IPS-15b (cell line): ENCODE data around the gene RAC2.

Source experiments
- H3K27me3 ChIP-seq: one replicate; pipeline ENCODE4 v1.6.1; 2013; ENCODE audit warnings: low read length; ENCODE audit not compliant: control insufficient read depth, insufficient read depth
- H3K36me3 ChIP-seq: one replicate; pipeline ENCODE4 v1.6.1; 2013; ENCODE audit warnings: low read length; ENCODE audit not compliant: control insufficient read depth, insufficient read depth
- H3K4me1 ChIP-seq: one replicate; pipeline ENCODE4 v1.6.1; 2013; ENCODE audit warnings: mild to moderate bottlenecking, low read length; ENCODE audit not compliant: control insufficient read depth, insufficient read depth
- H3K4me3 ChIP-seq: one replicate; pipeline ENCODE4 v1.5.1; 2013; ENCODE audit warnings: low read depth, low read length
- H3K9ac ChIP-seq: one replicate; pipeline ENCODE4 v1.6.1; 2013; ENCODE audit warnings: low read depth, mild to moderate bottlenecking, low read length
- H3K9me3 ChIP-seq: one replicate; pipeline ENCODE4 v1.6.1; 2013; ENCODE audit warnings: mild to moderate bottlenecking, low read length; ENCODE audit not compliant: control insufficient read depth, insufficient read depth

Gene RAC2

DNA sequence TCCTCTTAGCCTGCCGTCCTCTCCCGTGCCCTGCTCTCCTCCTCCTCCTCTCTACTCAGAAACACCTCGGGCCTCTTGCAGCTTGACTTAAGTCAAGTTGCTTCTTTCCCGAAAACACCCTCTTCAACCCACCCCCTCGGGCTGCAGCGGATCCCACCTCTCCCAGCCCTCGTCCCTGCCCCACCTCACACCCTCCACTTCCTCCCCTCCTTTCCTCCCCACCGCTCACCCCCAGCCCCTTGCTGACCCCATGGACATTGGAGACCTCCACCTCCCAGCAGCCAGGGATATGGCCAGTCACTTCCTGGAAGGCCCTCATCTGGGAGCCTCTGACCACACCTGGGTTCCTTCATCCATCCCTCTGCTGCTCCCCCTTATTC lies 29.8 kb upstream of the RAC2 start:
- H3K4me3 ChIP-seq, result no peak overlapping the region
- H3K9ac ChIP-seq, result no peak overlapping the region
- H3K9me3 ChIP-seq, result no peaks in the 10 kb centered on the region
- no peaks in the 10 kb centered on the region for H3K4me1 ChIP-seq
- H3K27me3 ChIP-seq, result no peaks in the 10 kb centered on the region
- no peaks in the 10 kb centered on the region for H3K36me3 ChIP-seq

DNA sequence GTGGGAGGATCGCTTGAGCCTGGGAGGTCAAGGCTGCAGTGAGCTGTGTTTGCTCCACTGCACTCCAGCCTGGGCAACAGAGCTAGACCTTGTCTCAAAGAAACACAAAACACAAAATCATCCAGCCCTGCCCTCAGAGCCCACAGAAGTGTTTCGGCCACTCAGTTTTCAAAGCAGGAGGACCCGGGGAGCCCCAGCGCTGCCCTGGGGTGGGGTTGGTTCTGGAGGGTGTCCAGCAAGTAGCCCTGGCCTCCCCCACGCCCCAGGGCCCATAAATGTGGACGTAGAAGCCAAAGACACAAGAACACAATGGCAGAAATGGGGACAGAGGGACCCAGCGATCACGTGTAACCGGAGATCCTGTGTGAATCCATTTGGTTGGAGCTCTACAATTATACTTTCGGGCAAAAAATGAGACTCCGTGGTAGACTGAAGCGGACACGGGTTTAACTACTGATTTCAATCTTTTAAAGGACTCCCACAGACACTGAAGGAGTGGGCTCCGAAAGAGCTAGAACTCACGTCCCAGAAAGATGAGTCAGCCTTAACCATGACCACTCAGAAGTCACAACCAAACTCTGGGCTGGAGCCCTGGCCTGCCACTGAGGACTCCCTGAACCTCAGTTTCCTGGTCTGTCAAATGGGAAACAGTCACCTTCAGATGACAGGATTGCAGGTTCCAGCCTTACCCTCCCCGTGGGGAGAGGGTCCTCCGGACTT lies 29.2 kb upstream of the RAC2 start:
- H3K4me1 ChIP-seq, result no peaks in the 10 kb centered on the region
- H3K27me3 ChIP-seq, result no peaks in the 10 kb centered on the region
- no peaks in the 10 kb centered on the region for H3K36me3 ChIP-seq
- no peaks in the 10 kb centered on the region for H3K9me3 ChIP-seq
- no peak overlapping the region for H3K9ac ChIP-seq
- no peak overlapping the region for H3K4me3 ChIP-seq

DNA sequence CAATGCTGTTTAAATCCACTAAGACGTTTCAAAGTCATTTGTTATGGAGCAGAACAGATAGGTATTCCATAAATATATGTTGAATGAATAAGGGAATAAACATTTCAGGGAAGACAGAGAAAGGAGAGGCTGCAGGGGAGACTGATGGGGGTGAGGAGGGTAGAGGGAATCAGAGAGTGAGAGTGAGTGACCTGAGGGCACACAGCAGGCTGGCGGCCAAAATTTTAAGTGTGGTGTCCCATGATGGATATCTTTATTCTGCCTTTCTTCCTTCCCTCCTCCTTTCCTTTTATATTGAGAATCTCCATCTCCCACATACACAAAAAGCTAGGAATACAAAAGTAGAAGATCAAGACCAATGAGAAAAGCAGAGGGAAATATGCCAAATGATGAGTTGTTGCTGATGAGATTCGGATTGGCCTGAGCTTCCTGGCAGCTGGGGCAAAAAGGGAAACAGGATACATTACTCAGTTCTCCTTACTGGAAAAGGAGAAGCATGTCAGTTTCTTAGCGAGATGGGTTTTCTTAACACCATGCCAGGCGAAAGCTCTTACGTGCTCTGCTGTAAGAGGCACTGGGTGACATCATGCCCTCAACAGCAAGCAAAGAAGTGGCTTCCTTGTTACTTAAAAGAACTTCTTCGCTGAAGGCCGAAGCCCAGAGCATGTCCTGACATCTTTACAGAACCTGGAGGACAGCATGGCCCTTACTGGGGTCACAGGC lies 27.0 kb upstream of the RAC2 start:
- Histone ChIP-seq H3K27me3 (no peaks in the 10 kb centered on the region), H3K4me1 (no peaks in the 10 kb centered on the region), H3K4me3 (no peak overlapping the region), H3K9ac (no peak overlapping the region), H3K36me3 (no peaks in the 10 kb centered on the region), H3K9me3 (no peaks in the 10 kb centered on the region)

DNA sequence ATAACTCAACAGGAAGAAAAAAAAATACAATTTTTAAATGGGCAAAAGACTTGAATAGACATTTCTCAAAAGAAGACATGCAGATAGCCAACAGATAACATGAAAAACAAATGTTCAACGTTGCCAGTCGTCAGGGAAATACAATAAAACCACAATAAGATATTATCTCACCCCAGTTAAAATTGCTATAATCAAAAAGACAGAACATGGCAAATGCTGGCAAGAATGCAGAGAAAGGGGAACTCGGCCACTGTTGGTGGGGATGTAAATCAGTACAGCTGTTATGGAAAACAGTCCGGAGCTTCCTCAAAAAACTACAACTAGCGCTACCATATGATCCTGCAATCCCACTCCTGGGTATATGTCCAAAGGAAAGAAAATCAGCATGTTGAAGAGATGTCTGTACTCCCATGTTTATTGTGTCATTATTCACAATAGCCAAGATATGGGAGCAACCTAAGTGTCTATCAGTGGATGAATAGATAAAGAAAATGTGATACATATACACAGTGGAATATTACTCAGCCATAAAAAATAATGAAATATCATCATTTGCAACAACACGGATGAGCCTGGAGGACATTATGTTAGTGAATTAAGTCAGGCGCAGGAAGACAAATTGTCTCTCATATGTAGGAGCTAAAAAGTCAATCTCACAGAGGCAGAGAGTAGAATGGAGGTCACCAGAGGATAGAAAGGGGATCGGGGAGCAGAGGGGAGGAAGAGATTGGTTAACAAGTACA lies 26.0 kb upstream of the RAC2 start:
- H3K36me3 ChIP-seq, result no peaks in the 10 kb centered on the region
- H3K4me1 ChIP-seq, result no peaks in the 10 kb centered on the region
- H3K9ac ChIP-seq, result no peak overlapping the region
- H3K9me3 ChIP-seq, result no peaks in the 10 kb centered on the region
- H3K27me3 ChIP-seq, result no peaks in the 10 kb centered on the region
- no peak overlapping the region for H3K4me3 ChIP-seq

DNA sequence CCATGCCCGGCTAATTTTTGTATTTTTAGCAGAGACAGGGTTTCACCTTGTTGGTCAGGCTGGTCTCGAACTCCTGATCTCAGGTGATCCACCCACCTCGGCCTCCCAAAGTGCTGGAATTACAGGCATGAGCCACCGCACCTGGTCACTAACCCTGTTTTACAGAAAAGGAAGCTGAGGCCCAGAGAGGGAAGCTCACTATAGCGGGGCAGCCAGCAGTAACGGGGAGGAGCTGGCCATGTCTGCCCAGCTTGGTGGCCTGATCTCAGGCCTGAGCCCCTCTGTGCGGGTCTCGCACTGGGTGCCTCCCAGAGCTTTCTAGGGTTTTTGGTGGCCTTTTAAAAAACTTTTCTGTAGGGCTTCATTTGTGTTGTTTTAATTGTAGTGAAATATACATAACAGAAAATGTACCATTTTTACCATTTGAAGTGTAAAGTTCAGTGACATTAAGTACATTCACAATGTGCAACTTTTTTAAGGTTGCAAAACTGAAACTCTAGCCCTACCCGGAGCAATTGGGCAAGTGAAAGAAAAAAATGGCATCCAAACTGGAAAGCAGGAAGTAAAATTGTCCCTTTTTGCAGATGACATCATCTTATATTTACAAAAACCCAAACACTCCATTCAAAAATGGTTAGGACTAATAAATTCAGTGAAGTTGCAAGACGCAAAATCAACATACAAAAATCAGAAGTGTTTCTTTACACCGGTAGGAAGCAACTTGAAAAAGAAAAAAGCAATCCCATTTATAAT lies 23.8 kb upstream of the RAC2 start:
- Histone ChIP-seq H3K27me3 (no peaks in the 10 kb centered on the region), H3K4me1 (no peaks in the 10 kb centered on the region), H3K36me3 (no peaks in the 10 kb centered on the region), H3K9me3 (peaks cover 4% of the 10 kb centered on the region), H3K4me3 (no peak overlapping the region), H3K9ac (no peak overlapping the region)

DNA sequence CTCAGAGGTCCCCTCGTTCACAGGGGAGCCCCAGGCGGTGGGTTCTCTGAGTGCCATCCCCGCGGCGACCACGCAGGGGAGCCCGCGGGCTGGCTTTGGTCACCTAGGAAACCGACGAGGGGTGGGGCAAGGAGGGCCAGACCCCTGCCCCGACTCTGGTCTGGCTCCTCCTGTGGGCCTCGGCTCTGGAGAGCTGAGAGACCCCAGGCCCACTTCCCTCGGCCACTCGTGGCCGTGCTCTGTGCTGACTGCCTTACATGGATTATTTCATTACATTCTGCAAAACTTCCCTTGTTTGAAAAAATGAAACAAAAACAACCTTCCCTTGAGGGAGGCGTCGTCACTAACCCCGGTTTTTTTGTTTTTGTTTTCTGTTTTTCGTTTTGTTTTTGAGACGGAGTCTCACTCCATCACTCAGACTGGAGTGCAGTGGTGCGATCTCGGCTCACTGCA lies 23.1 kb upstream of the RAC2 start:
- H3K9ac ChIP-seq, result no peak overlapping the region
- H3K9me3 ChIP-seq, result peaks cover 4% of the 10 kb centered on the region
- no peaks in the 10 kb centered on the region for H3K36me3 ChIP-seq
- H3K4me3 ChIP-seq, result no peak overlapping the region
- H3K4me1 ChIP-seq, result no peaks in the 10 kb centered on the region
- no peaks in the 10 kb centered on the region for H3K27me3 ChIP-seq

DNA sequence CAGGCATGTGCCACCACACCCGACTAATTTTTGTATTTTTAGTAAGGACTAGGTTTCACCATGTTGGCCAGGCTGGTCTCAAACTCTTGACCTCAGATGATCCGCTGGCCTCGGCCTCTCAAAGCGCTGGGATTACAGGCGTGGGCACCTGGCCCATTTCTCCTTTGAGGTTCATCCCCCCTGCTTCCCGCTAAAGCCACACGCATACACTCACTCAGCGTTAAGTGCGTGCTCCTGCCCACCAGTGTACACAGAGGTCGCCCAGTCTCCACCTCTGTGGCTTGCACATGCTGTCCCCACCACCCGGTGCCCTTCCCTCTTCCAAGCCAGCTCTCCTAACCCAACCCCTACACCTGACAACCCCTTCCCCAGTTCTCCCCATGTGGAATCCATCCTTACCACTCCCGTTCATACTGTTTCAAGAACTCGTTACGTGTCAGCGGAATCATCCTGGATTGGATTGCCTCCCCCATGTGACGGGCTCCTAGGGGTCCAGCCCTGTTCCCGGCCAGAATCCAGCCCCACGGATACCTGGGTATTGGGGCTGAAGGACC lies 22.6 kb upstream of the RAC2 start:
- Histone ChIP-seq H3K9ac (no peak overlapping the region), H3K36me3 (no peaks in the 10 kb centered on the region), H3K4me3 (no peak overlapping the region), H3K27me3 (no peaks in the 10 kb centered on the region), H3K4me1 (no peaks in the 10 kb centered on the region), H3K9me3 (peaks cover 4% of the 10 kb centered on the region)

DNA sequence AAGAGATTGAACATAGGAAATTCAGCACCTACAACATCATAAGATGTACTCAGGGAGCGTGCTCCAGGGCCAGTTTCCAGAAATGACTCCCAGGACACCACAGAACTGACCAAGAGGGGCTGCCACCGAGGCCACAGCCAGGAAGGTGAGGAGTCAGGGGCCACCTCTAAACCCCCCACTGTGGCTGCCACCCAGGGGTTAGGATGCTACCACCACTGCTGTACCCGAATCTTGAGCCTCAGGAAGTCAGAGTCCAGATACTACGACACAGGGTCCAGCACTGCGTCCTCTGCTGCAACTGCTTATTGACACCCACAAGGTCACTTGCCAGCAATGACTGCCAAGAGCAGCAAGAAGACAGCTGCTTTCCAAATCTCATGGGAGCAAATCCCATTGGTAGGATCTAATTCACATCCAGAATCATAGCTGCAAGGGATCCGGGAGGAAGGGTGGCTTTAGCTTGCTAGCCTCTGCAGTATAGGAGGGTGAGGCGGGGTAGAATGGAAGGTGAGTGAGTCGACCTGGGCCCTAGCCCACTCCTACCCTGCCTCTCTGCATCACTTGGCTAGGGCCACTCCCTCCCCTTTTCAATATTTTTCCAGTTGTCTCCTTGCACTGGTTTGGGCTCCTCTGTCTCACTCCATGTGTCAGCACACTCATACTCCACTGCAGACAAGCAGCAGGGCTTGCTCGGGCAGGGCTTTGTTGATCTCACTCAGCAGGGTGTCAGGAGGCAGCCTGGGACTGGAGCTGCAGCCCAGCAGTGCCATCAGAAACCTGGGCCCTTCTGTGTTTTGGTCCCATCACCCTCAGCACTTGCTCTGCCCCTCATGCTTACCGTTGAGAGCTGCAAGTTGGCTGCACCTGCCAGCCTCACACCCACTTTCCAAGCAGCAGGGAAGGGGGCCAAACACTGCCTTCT lies 20.2 kb upstream of the RAC2 start:
- H3K4me3 ChIP-seq, result no peak overlapping the region
- H3K4me1 ChIP-seq, result peaks cover 1% of the 10 kb centered on the region
- H3K27me3 ChIP-seq, result peaks cover 12% of the 10 kb centered on the region
- no peak overlapping the region for H3K9ac ChIP-seq
- H3K9me3 ChIP-seq, result peaks cover 4% of the 10 kb centered on the region
- H3K36me3 ChIP-seq, result no peaks in the 10 kb centered on the region

DNA sequence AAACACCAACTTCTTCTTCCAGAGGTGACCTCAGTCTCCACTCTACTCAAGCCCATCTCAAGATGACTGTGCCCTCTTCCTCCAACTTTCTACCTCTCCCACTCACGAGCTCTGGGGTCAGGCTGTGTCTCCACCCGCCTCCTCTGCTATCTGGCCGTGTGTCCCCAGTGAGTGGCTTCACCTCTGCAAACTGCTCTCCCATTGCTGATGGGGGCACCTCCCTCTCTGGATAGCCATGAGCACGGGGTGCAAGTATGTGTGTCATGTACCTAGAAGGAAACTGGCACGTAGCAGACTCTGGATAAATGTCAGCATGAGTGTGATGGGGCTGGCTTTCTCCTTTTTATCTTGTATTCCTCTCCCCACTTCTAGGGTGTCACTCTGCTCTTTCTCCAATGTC lies 18.3 kb upstream of the RAC2 start:
- Histone ChIP-seq H3K4me1 (peaks cover 3% of the 10 kb centered on the region), H3K9me3 (peaks cover 4% of the 10 kb centered on the region), H3K27me3 (peaks cover 12% of the 10 kb centered on the region), H3K9ac (no peak overlapping the region), H3K4me3 (no peak overlapping the region), H3K36me3 (no peaks in the 10 kb centered on the region)

DNA sequence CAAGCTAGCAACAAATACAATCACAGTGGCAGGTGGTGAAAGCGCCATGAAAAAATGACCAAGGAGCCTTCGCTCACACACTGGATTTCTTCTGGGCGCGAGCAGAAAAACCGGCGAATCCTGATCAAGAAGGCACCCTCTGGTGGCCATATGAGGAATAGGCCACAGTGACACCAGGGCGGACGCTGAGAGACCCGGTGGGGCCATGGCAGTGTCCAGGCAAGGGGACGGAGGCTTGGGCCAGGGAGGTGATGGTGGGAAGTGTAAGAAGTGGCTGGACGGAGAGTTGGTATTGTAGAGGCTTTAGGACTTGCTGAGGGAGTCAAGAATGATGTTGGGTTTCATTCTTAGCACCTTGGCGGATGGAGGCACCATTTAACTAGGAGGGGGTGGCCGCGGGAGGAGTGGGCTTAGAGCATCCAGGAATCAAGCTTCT lies 16.9 kb upstream of the RAC2 start:
- peaks cover 12% of the 10 kb centered on the region for H3K27me3 ChIP-seq
- H3K36me3 ChIP-seq, result no peaks in the 10 kb centered on the region
- no peak overlapping the region for H3K9ac ChIP-seq
- peaks cover 3% of the 10 kb centered on the region for H3K4me1 ChIP-seq
- peaks cover 4% of the 10 kb centered on the region for H3K9me3 ChIP-seq
- no peak overlapping the region for H3K4me3 ChIP-seq
